GM19467 (cell line): ENCODE data around the gene WASHC3.
"Not testable (repeated sequence)": the region's sequence is repeated elsewhere in the genome, so short reads cannot be mapped to it uniquely, and the experiment has no call there.

ENCODE experiments used
- ATAC-seq: cut with Tn5 transposase; IDR thresholded peaks from one replicate; pipeline ENCODE4 v1.9.1; 2021; ENCODE audit warnings: mild to moderate bottlenecking, moderate library complexity; ENCODE audit not compliant: unreplicated experiment

WASHC3 gene

DNA sequence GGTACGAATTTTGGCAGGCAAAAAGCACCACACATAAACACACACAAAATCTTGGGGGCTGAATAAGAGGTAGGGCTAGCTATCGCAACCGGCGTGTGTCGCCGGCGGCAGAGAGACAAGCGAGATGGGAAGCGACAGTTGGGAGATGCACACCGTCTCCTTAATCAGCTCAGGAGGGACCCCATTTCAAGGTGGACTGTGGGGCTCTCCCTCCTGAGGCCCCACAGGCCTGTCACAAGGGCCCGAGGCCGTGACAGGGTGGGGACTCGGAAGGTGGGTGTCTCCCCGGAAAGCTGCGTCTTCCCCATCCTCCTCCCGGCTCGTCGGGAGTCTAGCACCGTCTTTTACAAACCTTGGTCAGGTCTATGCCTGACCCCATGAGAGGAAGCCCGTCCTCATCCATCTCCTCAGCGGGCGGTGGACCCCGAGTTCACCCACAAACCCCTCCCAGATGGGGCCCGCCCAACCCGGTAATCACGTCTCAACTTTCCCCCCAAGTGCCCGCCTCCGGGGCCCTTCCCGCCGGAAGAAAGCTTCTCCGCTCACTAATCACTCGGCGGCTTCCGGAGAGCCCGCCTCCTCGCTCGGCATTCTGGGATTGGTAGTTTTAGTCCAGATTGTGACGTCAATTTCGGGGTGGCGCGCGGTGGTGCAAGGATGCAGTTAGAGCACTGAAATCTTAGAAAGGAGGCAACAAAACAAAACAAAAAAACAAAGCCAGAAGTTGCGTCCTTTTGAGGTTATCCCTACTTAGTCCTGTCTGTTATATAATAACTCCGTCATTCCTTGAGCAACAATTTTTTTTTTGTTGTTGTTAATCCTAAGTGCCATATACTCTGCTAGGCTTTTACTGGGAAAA is at the start of gene WASHC3:
Gene WASHC3, minus strand, starts transcription at position 432 of the 859 bp plus-strand sequence. Its CDS starts 29 bp downstream, at position 403.
- ATAC-seq: peak; percentile 94

GRCh38 chr12:102110782-102111181 is 49.0 kb upstream of the WASHC3 start:
- no peak for ATAC-seq

- no peak for ATAC-seq
These were observed 46.2 kb upstream of the WASHC3 start for GRCh38 chr12:102107970-102108369.

- ATAC-seq: no peak
These were observed 45.1 kb upstream of the WASHC3 start for GRCh38 chr12:102106905-102107304.

DNA sequence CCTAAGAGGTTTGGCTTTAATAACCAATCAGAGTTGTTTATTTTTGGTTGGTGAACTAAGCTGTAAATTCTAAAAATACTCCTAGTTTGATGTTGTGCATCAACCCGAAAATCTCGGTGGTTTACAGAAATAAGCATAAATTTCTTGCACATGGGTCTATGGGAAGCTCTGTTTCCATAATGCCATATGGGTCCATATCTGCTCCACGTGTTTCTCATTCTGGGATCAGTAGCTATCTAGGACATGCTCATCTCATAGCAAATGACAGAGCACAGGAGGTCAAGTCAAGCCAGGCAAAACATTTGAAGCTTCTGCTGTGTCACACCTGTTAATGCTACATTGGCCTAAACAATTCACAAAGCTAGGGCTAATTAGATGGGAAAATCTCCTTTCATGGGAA is 35.1 kb upstream of the WASHC3 start:
- ATAC-seq: no peak

DNA sequence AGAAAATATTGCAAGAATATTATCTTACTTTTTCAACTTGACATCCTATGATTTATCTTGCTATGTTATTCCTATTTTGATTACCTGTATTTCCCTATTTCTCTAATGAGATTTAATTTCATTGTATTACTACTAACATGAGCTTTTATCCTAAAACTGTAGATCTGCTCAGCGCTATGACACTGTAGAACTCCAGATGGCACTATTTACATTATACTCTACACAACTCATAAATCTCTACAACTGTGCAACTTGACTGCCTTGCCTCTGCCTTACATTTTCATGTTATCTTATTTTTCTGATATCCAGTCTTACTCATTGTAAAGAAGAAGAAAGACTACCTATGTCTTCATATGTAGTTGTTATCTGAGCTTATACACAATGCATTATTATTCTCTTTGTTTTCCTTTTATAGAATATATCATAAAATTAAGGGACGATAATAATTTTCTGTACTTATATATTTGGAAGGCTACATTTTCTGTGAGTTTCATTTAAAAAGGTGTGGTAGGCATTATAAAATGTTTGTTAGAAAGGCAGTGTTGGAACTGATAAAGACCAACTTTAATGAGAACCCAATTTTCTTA is 34.0 kb upstream of the WASHC3 start:
- ATAC-seq: no peak

DNA sequence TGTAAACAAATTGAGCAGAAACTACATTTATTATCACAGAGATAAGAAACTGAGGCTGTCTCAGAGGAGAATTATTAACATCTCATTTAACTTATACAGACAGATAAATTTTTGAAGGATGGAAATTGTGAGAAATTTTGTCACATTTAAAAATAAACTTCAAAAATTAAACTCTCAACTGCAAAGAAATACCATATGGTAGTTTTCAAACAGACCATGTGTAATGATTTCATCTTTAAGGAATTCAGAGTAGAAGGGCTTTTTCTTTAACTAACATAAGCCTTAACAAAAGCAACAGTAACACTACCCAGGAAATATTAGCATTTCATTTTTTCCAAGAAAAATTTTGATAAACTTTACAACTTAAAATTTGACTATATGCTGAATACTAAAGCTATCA is 31.5 kb upstream of the WASHC3 start:
- ATAC-seq: no peak

- not testable (repeated sequence) for ATAC-seq
These were observed 27.5 kb upstream of the WASHC3 start for GRCh38 chr12:102089228-102089835.

DNA sequence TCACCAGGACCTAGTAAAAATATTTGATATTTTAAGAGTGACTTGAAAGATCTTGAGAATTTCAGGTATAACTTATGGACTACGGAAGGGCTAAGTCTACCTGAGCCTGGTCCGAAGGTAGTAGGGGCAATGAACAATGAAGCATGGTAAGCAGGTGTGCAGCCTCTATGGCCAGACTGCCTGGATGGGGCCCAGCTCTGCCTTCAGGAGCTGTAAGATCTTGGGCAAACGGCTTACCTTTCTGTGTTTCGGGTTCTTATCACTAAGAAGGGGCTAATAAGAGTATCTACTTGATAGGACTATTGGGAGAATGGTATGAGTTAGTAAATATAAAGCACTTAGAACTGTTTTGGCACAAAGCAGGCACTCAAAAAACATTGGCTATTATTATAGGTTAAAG is 19.1 kb upstream of the WASHC3 start:
- ATAC-seq: no peak

GRCh38 chr12:102072092-102072491 is 10.3 kb upstream of the WASHC3 start:
- ATAC-seq: not testable (repeated sequence)

- ATAC-seq: no peak
These were observed 7.9 kb upstream of the WASHC3 start for GRCh38 chr12:102069707-102070106.

DNA sequence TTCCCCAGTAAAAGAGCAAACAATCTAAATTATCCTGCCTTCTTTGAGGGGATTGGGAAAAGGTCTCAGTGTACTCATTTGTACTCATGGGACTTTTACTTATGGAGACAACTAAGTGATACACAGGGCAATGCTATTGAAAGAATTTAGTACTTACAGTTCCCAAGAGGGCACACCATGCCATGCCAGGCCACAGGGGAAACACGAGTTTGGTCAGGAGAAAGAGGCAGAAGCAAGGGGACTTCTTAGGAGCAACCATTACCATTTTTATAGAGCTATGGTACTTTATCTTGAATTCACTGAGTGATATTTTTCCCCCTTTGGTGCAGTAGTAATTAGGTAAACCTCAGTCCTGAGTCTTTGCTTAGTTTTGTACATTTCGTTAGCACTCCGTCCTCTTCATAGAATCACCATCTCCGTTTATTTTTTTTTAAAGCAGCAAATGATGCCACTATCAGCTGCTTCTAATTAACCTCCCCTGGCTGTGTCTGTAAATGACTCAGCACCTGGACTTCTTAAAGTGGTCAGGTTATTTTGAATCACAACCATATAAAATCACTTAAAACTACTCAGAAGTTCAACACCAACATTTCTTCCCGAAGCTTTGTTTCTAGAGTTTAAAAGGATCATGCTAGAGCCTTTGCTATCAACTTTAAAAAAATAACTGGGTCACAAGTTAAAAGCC is 5.9 kb upstream of the WASHC3 start:
- ATAC-seq: no peak

GRCh38 chr12:102064476-102064875 is 2.7 kb upstream of the WASHC3 start:
- ATAC-seq: no peak

- ATAC-seq: no peak
These were observed 1.3 kb upstream of the WASHC3 start for GRCh38 chr12:102063069-102063468.

- no peak for ATAC-seq
These were observed 622 bp upstream of the WASHC3 start for GRCh38 chr12:102062419-102062806.

DNA sequence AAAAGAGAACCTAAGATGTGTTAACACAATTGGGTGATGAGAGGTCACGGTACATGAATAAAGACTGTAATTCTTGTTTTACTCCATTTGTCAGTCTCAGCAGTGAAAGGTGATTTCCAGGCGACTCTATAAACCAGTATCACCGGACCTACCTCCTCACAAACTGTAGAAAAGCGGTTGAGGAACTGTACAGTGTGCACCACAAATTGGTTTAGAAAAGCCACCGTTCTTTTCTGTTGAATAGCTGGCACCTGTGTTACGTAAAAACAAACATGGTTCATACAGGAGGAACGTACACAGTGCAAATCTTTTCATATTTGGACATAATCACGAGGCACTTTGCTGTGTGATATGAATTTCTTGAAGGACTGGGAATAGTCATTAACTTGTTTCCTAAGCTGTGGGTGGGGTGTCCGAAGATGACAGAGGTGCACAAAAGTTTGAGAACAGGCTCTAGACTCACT is 663 bp downstream of the WASHC3 start:
- ATAC-seq: peak; percentile 29

DNA sequence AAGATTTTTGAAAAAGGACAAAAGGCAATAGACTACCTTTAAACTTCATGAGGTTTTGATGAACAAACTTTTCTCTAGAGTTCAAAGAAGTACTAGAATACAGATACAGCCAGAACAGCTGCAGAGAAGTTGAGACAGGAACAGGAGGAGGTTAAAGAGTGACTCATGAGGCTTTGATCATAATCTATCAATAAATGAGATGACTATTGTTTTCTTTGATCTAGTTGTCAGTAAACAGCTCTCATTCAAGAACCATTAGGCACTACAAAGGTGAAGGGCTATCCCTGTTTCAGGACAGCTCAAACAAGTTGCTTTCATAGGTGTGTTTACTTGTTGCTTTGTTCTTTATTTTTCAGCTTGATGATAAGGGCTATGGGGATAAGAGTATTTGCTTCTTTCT is 2.4 kb downstream of the WASHC3 start:
- ATAC-seq: no peak

- no peak for ATAC-seq
These were observed 7.4 kb downstream of the WASHC3 start for GRCh38 chr12:102054345-102054744.

DNA sequence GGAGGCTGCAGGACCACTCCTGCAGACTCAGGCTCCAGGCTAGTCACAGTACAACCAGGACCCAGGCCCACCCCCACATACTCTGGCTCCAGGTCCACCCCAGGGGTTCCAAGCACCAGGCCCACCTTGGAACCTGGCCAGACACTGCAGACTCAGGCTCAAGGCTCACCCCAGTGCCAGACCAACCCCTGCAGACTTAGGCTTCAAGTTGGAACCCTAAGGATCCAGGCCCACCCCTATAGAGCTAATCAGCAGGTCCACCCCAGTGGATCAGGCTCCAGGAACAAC is 8.8 kb downstream of the WASHC3 start:
- ATAC-seq: no peak

- ATAC-seq: no peak
These were observed 9.4 kb downstream of the WASHC3 start for GRCh38 chr12:102052192-102053061.
